GM19395 (cell line): ENCODE results near the gene ZWILCH.
"Not testable (repeated sequence)": the region's sequence is repeated elsewhere in the genome, so short reads cannot be mapped to it uniquely, and the experiment has no call there.

Experiments
- ATAC-seq: cut with Tn5 transposase; IDR thresholded peaks from one replicate; pipeline ENCODE4 v1.9.1; 2021; ENCODE audit warnings: mild to moderate bottlenecking, moderate library complexity; ENCODE audit not compliant: unreplicated experiment

The ZWILCH gene

DNA sequence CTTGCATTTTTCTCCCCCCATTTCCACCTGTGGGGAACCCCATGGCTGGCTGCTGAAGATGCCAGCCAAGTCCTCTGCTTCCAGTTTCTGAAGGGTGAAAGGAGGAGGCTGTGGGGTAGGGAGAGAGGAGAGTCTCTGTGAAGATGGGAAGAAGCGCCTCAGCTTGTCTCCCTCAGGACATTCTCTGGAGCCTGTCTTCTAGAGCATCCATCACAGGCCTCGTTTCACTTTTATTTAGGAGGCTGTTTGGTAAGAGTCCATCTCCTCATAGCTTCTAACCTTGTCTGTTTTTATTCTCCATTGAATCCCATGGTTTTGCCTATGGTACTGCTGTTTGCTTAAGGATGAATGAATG lies 69.4 kb downstream of the ZWILCH start:
- no peak for ATAC-seq

DNA sequence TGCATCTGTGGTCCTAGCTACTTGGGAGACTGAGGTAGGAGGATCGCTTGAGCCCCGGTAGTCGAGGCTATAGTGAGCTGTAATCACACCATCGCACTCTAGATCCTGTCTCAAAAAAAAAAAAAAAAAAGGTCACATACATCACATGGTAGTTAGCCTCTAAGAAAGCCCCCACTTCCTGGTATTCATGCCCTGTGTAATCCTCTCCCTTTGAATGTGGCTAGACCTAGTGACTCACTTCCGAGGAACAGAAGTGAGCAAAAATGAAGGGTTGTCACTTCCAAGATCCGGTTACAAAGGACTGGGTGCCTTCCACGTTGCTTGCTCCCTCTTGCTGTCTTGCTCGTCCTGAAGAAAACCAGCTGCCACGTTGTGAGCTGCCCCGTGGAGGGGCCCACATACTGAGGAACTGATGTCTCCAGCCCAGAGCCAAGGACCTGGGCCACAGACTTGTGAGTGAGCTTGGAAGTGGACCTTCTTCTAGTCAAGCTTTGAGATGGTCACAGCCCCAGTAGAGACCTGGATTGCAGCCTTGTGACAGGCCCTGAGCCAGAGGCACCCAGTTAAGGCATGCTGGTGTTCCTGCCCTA lies 73.3 kb downstream of the ZWILCH start:
- ATAC-seq: no peak

DNA sequence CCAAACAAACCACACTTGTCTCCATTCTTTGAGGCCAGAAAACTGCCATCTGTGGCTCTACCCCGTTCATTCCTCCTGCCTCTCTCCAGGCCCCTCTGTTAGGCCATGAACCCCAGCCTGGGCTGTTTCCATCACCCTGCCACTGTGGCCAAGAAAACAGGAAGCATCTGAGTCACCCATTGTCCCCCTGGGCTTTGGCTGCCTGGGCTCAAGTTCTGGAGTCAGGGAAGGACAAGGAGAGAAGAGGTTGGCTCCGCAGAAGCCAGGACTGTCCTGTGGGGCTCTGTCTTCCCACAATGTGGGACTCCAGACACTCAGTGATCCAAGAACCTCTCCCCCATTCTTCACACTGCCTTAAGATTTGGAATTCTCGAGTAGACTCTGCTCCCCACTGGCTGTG lies 75.5 kb downstream of the ZWILCH start:
- ATAC-seq: no peak

DNA sequence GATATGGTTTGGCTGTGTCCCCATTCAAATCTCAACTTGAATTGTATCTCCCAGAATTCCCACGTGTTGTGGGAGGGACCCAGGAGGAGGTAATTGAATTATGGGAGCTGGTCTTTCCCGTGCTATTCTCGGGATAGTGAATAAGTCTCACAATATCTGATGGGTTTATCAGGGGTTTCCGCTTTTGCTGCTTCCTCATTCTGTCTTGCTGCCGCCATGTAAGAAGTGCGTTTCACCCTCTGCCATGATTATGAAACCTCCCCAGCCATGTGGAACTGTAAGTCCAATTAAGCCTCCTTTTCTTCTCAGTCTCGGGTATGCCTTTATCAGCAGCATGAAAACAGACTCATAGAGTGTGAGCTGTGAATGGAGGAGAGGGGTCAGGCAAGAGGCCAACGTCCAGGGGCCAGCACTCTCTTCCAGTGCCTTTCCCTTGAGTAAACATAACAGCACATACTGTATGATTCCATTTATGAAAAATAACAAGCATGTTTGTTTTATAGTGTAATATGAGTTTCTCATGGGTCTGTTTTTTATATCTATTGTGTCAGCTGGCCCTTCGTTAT lies 76.9 kb downstream of the ZWILCH start:
- ATAC-seq: no peak

DNA sequence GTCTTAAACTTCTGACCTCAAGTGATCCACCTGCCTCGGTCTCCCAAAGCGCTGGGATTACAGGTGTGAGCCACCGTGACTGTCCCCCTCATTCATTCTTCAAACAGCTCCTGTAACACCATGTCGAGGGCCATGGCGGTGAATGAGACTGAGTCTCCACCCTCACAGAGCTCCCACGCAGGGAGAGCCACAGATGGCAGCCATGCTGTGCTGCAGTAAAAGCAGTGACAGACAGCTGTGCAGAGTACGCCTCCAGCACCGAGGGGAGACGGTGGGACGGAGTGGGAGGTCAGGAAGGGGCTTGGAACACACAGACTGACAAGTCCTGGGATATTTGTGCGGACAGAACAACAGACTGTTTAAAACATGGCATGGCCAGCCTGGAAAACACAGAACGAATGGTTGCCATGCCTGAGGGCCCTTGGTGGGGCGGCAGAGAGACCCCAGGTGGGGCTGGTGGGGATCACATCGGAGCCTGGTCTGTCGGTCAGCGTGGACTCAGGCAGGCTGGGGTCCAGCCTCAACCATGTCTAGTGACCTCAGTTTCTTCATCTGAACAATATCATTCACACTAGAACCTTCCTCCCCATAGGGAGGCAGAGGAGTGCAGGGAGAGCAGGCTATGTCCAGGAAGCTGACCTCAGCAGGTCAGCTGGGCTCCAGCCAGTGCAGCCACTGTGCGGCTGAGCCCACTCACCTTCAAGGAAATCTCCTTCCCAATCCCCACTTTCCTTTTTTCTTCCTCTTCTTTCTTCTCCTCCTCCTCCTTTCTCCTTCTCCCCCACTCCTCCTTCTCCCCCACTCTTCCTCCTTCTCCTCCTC lies 81.2 kb downstream of the ZWILCH start:
- ATAC-seq: no peak

DNA sequence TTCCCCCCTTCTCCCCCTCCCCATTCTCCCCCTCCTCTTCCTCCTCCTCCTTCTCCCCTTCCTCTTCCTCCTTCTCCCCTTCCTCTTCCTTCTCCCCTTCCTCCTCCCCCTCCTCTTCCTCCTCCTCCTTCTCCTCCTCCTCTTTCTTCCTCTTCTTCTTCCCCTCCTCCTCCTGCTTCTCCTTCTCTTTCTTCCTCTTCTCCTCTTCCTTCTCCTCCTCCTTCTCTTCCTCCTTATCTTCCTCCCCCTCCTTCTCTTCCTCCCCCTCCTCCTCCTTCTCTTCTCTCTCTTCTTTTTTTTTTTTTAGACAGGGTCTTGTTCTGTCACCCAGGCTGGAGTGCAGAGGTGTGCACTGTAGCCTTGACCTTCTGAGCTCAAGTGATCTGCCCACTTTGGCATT lies 81.9 kb downstream of the ZWILCH start:
- ATAC-seq: no peak

DNA sequence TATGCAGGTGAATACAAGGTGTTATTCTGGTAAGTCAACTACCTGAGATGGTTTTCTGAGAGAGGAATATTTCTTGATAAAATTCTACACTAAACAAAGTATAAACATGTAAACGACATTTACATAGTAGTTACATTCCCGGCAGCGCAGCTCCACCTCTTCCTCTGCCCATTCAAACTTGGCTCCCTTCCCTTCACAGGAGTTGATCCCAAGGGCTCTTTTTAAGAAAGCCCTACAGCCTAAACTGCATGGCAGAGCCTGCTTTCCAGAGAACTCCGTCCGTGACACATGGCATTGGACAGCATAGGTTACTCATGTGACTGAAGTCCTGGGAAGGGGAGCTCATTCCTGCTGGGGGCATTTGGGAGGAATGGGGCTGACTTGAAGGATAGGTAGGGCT lies 82.6 kb downstream of the ZWILCH start:
- no peak for ATAC-seq

DNA sequence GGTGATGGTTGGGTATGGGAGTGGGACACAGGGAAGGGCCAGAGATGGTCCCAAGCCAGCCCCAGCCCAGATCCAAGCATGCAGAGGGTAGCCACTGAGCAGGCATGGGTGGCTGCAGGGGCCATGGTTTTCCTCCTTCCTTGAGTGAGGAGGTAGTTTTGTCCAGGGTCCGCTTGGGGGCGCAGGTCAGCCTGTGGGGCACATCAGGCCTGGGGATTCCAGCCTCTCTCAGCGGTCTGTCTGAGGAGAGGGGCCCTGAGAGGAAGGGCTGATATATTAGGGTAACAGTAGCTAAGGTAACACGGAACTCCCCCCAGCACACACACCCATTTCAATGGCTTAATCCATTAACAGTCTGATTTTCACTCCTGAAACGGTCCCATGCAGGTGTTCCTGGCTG lies 83.4 kb downstream of the ZWILCH start:
- no peak for ATAC-seq

DNA sequence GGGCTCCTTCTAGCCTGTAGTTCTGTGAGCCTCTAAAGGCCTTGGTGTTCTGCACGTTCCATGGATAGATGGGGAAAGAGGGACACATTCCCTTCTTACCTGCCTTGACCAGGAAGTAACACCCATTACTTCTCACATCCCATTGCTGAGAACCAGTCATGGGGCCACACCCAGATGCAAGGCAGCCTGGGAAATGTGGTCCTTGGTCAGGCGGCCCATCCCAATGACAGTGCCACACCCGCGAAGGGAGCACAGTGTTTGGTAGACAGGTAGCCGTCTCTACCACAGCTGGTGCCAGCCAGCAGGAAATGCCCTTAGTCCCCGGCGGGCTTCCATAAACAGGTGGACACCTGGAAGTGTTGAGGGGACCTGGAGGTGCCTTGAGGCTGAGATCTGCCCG lies 83.8 kb downstream of the ZWILCH start:
- ATAC-seq: no peak

DNA sequence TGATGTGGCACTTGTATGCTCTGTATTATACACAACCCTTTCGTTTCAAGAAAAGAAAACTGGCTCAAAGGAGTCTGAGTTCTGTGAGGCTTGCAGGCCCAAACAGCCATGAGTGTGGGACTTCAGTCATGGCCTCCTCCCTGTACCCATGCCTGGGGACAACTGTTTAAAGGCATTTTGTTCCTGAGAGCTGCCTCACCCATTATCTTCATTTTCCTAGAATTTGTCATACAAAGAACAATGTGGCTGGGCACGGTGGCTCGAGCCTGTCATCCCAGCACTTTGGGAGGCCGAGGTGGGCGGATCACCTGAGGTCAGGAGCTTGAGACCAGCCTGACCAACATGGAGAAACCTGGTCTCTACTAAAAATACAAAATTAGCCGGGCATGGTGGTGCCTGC lies 84.3 kb downstream of the ZWILCH start:
- ATAC-seq: not testable (repeated sequence)

DNA sequence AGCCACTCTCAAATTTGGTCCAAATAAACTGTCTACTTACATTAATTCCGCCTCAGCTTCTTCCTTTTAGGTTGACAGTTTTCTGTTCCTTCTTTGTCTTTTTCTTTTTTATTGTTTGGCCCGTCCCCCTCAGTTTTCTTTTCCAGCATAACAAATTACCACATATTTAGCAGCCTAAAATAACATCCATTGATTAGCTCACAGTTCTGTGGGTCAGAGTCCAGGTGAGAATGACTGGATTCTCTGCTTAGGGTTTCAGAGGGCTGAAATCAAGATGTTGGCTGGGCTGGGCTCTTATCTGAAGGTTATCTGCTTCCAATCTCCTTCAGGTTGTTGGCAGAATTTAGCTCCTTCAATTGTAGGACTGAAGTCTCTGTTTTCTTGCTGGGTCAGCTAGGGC lies 85.3 kb downstream of the ZWILCH start:
- no peak for ATAC-seq

DNA sequence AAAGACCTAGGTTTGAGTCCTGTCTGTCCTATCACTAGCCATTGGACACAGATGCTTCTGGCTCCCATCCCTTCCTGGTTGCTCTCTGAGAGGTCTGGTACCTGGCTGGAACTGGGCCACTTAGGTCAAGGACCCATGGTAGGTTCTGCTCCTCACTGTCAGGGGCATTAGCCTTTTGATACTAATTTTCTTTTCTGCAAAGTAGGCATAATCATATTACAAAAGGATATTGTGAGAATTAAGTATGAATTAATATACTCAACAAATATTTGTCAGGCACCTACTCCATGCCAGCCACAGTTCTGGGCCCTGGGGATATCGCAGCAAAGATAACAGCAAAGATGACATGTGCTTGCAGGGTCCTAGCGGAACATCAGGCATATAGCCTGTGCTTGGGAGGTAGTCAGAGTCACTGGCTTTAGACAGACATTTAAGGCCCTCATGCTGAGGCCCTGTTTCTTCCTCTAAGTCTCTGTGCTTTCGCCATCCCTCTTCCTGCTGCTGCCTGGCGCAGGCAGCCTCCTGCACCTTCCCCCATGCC lies 86.3 kb downstream of the ZWILCH start:
- no peak for ATAC-seq

DNA sequence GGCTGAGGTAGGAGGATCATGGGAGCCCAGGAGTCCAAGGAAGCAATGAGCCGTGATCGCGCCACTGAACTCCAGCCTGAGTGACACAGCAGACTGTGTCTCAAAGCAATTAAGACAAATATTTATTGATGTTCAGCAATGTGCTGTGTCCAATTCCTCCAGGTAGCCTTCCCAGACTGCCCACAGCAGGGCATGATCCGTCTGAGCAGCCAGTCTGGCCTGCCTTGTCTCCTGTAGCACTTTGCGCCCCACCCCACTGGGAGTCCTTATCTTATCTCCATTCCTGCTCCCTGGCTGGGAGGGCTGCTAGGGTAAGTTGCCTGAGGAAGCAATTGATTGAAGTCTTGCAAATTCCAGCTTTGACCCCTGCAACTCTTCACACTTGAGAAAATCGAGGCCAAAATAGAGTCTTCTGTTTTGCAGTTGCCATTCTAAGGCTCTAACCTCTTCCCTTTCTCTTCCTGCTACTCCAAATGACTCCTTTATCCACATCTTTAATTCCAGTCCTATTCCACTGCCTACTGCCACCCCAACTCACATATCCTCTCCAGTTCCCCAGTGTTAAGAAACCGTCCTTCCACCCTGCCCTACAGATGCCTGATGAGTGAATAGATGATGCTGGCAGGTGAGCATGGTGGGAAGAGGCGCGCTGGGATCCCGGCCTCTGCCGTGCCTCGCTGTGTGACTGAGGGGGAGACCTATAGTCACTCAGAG lies 87.5 kb downstream of the ZWILCH start:
- no peak for ATAC-seq

DNA sequence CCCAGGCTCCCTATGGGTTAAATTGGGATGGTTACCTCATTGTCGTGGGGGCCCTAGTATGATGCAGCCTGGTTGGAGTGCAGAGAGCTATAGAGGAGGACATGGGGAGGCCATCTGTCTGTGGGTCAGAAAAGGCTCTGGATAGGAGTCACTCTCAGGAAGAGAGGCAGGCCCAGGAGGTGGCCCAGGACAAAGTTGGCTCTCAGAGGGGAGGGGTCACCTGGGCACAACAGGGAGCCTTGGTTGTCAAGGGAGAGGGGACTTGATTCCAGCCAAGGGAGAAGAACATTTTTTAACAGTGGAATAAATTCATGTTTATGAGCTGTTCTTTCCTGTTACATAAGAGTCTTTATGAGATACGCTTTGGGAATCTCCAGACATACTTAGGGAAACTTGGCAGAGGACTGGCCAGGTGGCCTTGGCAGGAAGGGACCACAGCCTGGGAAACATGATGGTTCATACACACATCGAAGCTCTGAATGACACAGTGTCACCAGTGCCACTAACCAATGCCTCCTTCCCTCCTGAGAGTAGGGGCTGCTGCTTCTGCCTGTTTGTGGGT lies 88.2 kb downstream of the ZWILCH start:
- no peak for ATAC-seq

DNA sequence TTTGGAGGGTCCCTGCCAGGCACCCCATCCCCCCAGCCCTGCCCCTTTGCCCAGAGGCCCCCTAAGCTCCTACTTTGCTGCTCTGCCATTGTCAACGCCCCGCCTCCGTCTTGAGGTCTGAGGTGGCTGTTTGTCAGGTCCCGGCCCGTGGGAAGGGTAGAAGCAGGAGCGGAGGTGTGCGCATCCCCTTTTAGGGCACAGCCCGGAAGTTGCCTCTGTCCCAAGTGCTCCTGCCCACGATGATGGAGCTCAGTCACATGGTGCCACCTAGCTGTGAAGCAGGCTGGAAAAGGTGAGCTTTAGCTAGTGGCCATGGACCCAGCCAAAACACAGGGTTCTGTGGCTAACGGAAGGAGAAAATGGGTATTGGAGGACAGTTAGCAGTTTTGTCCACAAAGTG lies 89.2 kb downstream of the ZWILCH start:
- no peak for ATAC-seq

DNA sequence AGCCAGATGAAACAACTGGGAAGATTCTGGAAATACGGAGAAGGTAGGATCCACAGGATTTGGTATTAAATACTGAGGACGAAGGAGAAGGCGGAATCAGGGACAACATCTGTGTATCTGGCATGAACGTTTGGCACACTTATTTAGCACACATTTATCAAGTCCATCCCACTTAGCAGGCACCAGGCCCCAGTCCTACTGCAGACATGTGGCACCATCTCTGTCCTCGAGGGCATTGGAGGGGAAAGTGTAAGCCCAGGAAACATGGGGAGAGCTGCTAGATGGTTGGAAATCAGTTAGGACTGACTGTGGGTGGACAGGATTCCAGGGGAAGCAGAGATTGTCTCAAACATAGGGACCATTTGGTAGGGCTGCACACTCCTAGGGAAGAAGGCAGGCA lies 89.7 kb downstream of the ZWILCH start:
- ATAC-seq: no peak

DNA sequence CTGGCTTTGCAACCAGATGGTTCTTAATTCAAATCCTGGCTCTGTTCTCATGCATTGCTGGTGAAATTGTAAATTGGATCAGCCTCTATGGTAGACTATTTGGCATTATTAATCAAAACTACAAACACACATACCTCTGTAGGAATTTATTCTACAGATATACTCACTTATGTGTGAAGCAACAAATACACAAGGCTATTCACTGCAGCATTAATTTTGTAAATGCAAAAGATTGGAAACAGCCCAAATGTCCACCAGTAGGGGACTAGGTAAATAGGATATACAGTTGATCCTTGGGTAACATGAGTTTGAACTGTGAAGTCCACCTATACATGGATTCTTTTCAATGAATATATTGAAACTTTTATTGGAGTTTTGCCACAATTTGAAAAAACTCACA lies 90.2 kb downstream of the ZWILCH start:
- no peak for ATAC-seq

DNA sequence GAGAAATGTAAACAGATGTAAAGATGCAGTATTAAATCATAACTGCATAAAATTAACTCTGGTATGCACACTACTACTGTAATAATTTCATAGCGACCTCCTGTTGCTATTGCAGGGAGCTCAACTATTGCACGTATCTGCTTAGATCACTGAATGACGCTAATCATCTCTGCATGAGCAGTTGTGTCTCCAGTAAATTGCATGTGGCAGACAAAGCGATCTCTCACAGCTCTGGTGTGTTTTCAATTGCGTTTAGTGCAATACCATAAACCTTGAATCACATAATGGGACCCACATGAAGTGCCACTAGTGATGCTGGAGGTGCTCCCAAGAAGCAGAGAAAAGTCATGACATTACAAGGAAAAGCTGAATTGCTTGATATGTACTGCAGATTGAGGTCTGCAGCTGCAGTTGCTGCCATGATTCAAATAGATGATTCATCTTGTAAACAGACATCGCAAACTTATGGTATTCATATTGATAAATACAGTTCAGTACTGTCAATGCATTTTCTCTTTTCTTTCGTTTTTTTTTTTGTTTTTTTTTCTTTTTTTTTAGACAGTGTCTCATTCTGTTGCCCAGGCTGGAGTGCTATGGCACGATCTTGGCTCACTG lies 90.9 kb downstream of the ZWILCH start:
- no peak for ATAC-seq

DNA sequence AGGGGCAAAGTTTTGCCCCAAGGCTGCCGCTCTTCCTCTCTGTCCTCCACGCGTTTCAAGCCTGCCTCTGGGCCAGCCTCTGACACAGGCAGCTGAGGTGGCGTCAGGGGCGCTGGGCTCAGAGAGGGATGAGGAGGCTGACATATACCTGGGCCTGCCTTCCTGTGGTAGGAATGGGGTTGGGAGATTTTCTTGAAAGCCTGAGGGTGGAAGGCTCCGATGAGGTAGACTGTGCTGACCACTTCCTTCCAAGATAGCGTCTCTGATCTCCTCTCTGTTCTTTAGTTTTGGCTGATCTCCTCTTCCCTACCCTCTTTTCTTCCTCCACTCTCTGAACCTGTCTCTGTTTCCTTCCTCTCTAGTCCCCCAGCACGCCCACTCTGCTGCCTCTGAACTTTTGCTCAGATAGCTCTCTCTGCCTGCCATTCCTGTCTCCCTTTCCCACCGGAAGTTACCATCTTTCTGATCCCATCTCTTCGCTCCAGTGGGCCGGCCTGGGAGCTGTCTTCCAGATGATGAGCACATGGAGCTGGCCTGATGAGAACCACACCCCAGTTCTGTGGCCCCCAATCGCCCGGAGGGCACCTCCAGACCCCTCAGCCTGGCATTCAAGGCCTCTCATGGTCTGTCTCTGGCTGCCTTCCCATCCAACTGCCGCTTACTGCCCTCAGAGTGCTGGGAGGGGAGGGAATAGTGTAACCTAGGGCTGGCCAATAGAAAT lies 93.1 kb downstream of the ZWILCH start:
- ATAC-seq: no peak
